Loucy (cell line): ENCODE data around the gene TMEM108.

Source experiments
- H2AFZ ChIP-seq: fragments of 200-600 bp; sonication (generic); 2 replicates; pipeline ENCODE4 v1.6.0; 2016; ENCODE audit warnings: antibody characterized with exemption, mild to moderate bottlenecking, low read length, moderate library complexity
- H3F3A ChIP-seq: fragments of 200-600 bp; 2 replicates; pipeline ENCODE4 v1.6.0; 2016; ENCODE audit warnings: antibody characterized with exemption, low read depth, mild to moderate bottlenecking
- H3K27me3 ChIP-seq: fragments of 200-600 bp; sonication (generic); 2 replicates; pipeline ENCODE4 v1.6.1; 2014; ENCODE audit warnings: low read length, mild to moderate bottlenecking; ENCODE audit not compliant: insufficient read depth, poor library complexity, severe bottlenecking
- H3K36me3 ChIP-seq: fragments of 200-600 bp; sonication (generic); 2 replicates; pipeline ENCODE4 v1.6.1; 2016; ENCODE audit warnings: low read length; ENCODE audit not compliant: insufficient read depth
- H3K4me1 ChIP-seq: fragments of 200-600 bp; sonication (generic); 2 replicates; pipeline ENCODE4 v1.5.1; 2014; ENCODE audit warnings: low read length, mild to moderate bottlenecking; ENCODE audit not compliant: insufficient read depth, poor library complexity, severe bottlenecking
- H3K4me2 ChIP-seq: fragments of 200-600 bp; sonication (generic); 2 replicates; pipeline ENCODE4 v1.6.0; 2014; ENCODE audit warnings: antibody characterized with exemption, low read length, low read depth, mild to moderate bottlenecking; ENCODE audit not compliant: poor library complexity, severe bottlenecking
- H3K4me3 ChIP-seq: fragments of 200-600 bp; sonication (generic); 2 replicates; pipeline ENCODE4 v1.5.1; 2014; ENCODE audit warnings: low read length, mild to moderate bottlenecking, mixed read lengths; ENCODE audit not compliant: poor library complexity, severe bottlenecking
- H3K79me2 ChIP-seq: fragments of 200-600 bp; sonication (generic); 2 replicates; pipeline ENCODE4 v1.6.1; 2014; ENCODE audit warnings: low read length; ENCODE audit not compliant: insufficient read depth
- H3K9ac ChIP-seq: fragments of 200-600 bp; sonication (generic); 2 replicates; pipeline ENCODE4 v1.6.0; 2014; ENCODE audit warnings: mild to moderate bottlenecking, low read depth, low read length, moderate library complexity; ENCODE audit not compliant: poor library complexity, severe bottlenecking
- H3K9me2 ChIP-seq: fragments of 200-600 bp; sonication (generic); replicated peaks from 2 replicates; pipeline ENCODE4 v1.6.1; 2016; ENCODE audit warnings: low read depth, low read length, mixed read lengths
- H3K9me3 ChIP-seq: fragments of 200-600 bp; sonication (generic); 2 replicates; pipeline ENCODE4 v1.6.1; 2014; ENCODE audit warnings: mild to moderate bottlenecking, antibody characterized with exemption, low read length, low read depth; ENCODE audit not compliant: insufficient read depth
- H4K20me1 ChIP-seq: fragments of 200-600 bp; sonication (generic); 2 replicates; pipeline ENCODE4 v1.6.0; 2014; ENCODE audit warnings: antibody characterized with exemption, low read length, mild to moderate bottlenecking; ENCODE audit not compliant: insufficient read depth, poor library complexity, severe bottlenecking
- CTCF ChIP-seq: fragments of 200-600 bp; sonication (generic); conservative IDR thresholded peaks from 2 replicates; pipeline ENCODE4 v1.5.1; 2014; ENCODE audit warnings: mild to moderate bottlenecking, antibody characterized with exemption, low read length
- EZH2phosphoT487 ChIP-seq: fragments of 200-600 bp; IDR thresholded peaks from 2 replicates; pipeline ENCODE4 v1.6.1; 2018; ENCODE audit warnings: antibody characterized with exemption, mild to moderate bottlenecking, moderate library complexity, borderline replicate concordance

Gene TMEM108

DNA sequence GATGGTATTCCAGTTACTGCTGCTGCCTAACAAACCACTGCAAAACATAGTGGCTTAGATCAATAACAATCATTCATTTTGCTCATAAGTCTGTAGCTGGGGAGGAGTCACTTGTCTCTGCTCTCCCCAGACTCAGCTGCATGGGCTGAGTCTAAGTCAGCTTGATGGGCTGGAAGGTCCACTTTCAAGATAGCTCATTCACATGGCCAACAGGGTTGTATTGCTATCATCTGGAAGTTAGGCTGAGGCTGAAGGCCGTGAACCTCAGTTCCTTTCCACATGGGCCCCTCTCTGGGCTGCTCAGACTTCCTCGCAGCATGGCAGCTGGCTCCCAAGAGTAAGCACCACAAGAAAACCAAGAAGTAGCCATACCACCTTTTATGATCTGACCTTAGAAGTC is 333.0 kb downstream of the TMEM108 start:
- Histone ChIP-seq H3K9ac (no peak overlapping the region), H3K36me3 (no peaks in the 10 kb centered on the region), H3K79me2 (no peaks in the 10 kb centered on the region), H4K20me1 (no peaks in the 10 kb centered on the region), H3K4me2 (no peak overlapping the region), H3K4me3 (no peak overlapping the region), H3K4me1 (no peaks in the 10 kb centered on the region), H3K9me2 (no peaks in the 10 kb centered on the region), H2AFZ (no peak overlapping the region), H3K9me3 (no peaks in the 10 kb centered on the region), H3F3A (no peaks in the 10 kb centered on the region), H3K27me3 (no peaks in the 10 kb centered on the region)
- no peak for TF ChIP-seq EZH2phosphoT487
- TF ChIP-seq CTCF: no peak

DNA sequence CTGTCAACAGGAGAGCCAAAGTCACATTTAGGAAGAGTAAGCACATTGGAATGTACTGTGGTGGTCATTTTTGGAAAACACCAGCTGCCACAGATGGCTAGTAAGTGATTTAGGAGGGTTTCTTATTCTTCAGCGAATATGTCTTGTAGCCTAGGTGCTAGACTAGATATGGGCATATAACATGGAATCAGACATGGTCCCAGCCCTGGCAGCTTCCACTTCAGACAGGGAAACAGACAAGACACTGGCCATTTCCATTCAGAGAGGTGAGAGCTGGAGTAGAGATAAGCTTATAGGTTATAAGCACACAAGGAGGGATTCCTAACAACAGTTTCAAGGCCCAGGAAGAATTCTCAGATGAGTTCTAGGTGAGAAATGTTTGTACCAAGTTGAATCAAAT is 333.5 kb downstream of the TMEM108 start:
- no peaks in the 10 kb centered on the region for H4K20me1 ChIP-seq
- no peaks in the 10 kb centered on the region for H3K27me3 ChIP-seq
- H3K36me3 ChIP-seq: no peaks in the 10 kb centered on the region
- no peaks in the 10 kb centered on the region for H3K9me2 ChIP-seq
- no peaks in the 10 kb centered on the region for H3K79me2 ChIP-seq
- no peaks in the 10 kb centered on the region for H3K9me3 ChIP-seq
- no peak overlapping the region for H2AFZ ChIP-seq
- no peak overlapping the region for H3K9ac ChIP-seq
- H3K4me2 ChIP-seq: no peak overlapping the region
- H3F3A ChIP-seq: no peaks in the 10 kb centered on the region
- H3K4me1 ChIP-seq: no peaks in the 10 kb centered on the region
- TF ChIP-seq CTCF (no peak), EZH2phosphoT487 (no peak)
- H3K4me3 ChIP-seq: no peak overlapping the region

DNA sequence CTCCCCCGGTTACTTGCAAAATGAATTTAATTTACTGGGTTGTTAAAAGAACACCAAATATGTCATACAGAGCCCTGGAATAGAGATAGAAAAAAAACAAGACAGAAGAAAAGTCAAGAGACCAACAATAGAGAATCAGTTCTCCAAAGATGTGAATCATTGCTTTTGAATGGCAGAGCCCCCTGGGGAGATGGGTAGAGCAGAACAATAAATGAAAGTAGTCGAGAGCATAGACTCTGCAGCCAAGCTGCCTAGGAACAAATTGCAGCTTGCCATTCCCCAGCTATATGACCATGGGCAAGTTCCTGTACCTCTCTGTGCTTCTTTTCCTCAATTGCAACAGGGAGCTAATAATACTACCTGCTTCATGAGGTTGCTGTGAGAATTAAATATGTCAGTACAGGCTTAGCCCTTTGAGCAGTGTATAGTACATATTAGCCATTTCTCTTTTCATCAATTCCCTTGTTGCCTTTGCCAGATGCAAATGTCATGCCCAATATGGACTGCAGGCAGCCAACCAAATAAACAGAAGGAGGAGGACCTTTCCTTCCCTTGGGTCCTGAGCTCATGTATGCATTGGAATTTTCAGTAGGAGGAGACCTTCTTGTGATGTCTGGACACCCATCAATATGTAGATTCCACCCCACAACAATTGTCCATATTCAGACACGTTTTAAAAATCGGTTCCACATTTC is 336.7 kb downstream of the TMEM108 start:
- H3F3A ChIP-seq: no peaks in the 10 kb centered on the region
- H3K4me3 ChIP-seq: no peak overlapping the region
- H2AFZ ChIP-seq: no peak overlapping the region
- H3K9ac ChIP-seq: no peak overlapping the region
- no peaks in the 10 kb centered on the region for H3K27me3 ChIP-seq
- H3K9me2 ChIP-seq: no peaks in the 10 kb centered on the region
- TF ChIP-seq CTCF (no peak), EZH2phosphoT487 (no peak)
- H3K4me2 ChIP-seq: no peak overlapping the region
- H4K20me1 ChIP-seq: no peaks in the 10 kb centered on the region
- H3K79me2 ChIP-seq: no peaks in the 10 kb centered on the region
- no peaks in the 10 kb centered on the region for H3K9me3 ChIP-seq
- H3K4me1 ChIP-seq: no peaks in the 10 kb centered on the region
- H3K36me3 ChIP-seq: no peaks in the 10 kb centered on the region
